Breast epithelium (tissue), 4 donors: Measurements from ENCODE around the gene SPP2. TPM values are rescaled to one million over a fixed set of nuclear protein-coding genes. Genes with fewer than 3 reads are reported as not detected.

Source experiments
- DNase-seq, 2 donors: peaks; one replicate each; pipeline ENCODE4 v3.0.0-alpha.2; 2019; ENCODE audit warnings: low spot score in 2 of 2
- H3K27ac ChIP-seq, 2 donors: fragments of 200-600 bp; sonication (generic) in 1 of 2; one replicate each; pipeline ENCODE4 v1.5.1; 2016 to 2019; ENCODE audit warnings: mild to moderate bottlenecking in 1 of 2
- H3K27me3 ChIP-seq, 2 donors: fragments of 200-600 bp; sonication (generic) in 1 of 2; one replicate each; pipeline versions ENCODE4 v1.5.1 to v1.6.0; 2017 to 2019; ENCODE audit warnings: control low read depth in 1 of 2, mild to moderate bottlenecking in 1 of 2
- H3K36me3 ChIP-seq: fragments of 200-600 bp; one replicate; pipeline ENCODE4 v1.5.1; 2019
- H3K4me1 ChIP-seq, 2 donors: fragments of 200-600 bp; sonication (generic); one replicate each; pipeline ENCODE4 v1.5.1; 2016 to 2019; ENCODE audit warnings: control low read depth in 1 of 2
- H3K4me3 ChIP-seq, 3 donors: fragments of 200-600 bp; sonication (generic); 1 replicate in 2 of 3; 2 replicates in 1 of 3; pipeline ENCODE4 v1.5.1; 2016 to 2019; ENCODE audit warnings: mild to moderate bottlenecking in 3 of 3, moderate library complexity in 2 of 3
- H3K9me3 ChIP-seq, 2 donors: fragments of 200-600 bp; sonication (generic) in 1 of 2; one replicate each; pipeline ENCODE4 v1.5.1; 2016 to 2019; ENCODE audit warnings: control low read depth in 1 of 2
- POLR2A ChIP-seq: fragments of 450-650 bp; IDR thresholded peaks from one replicate; pipeline ENCODE4 v1.6.1; 2016; ENCODE audit warnings: antibody characterized with exemption, mild to moderate bottlenecking, moderate library complexity
- POLR2AphosphoS5 ChIP-seq, 3 donors: sonication (generic); formaldehyde crosslinking; IDR thresholded peaks; one replicate each; pipeline ENCODE4 v1.6.1; 2017; ENCODE audit warnings: antibody characterized with exemption in 3 of 3
- intact Hi-C: fragments of 100-400 bp; cut with DNase I; formaldehyde crosslinking; loops from one replicate; pipeline ENCODE4 v1.15.1; 2023; ENCODE audit warnings: low total_unique reads
- total RNA-seq, 3 donors: library from RNA; depleted of rRNA; stranded (reverse); fragments of >200 nt; gene quantifications; one replicate each; pipeline ENCODE4 v1.1.0, GENCODE V29; 2016
- TF ChIP-seq, protein P1 (sequence below), 3 donors: fragments of 450-650 bp; IDR thresholded peaks; one replicate each; pipeline ENCODE4 v1.5.1; 2016 to 2017; ENCODE audit warnings: antibody characterized with exemption in 3 of 3, mild to moderate bottlenecking in 3 of 3, moderate library complexity in 3 of 3

The SPP2 gene
- total RNA-seq, 3 donors from 2014 or later: not detected

DNA sequence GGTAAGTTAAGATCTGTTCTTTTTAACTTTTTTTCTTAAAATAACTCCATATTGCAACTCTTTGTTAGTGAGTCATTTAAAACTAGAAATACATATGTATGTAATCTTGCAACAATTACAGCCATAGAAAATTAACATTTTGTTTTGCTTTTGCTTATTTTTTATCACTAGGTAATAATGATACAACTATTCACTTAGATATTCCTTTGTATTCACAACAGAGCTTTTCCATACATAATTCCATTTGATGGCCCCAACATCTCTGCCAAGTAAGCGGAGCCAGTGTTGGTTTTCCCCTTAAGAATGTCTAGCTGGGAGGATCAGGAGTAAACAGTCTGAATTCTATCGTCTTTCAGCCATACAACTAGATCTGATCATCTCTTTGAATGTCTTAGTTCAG, 16.1 kb downstream of the SPP2 start:
- Histone ChIP-seq H3K36me3 (no peaks in the 10 kb centered on the region), H3K27me3 (no peaks in the 10 kb centered on the region), H3K4me1 (no peaks in the 10 kb centered on the region), H3K4me3 (no peak overlapping the region), H3K9me3 (no peaks in the 10 kb centered on the region), H3K27ac (no peak overlapping the region)
- intact Hi-C loops: no loop called here
- TF ChIP-seq POLR2A: no peak
- no peak for TF ChIP-seq POLR2AphosphoS5 (IDR thresholded peaks at IDR 0.05)
- TF ChIP-seq, protein P1, sequence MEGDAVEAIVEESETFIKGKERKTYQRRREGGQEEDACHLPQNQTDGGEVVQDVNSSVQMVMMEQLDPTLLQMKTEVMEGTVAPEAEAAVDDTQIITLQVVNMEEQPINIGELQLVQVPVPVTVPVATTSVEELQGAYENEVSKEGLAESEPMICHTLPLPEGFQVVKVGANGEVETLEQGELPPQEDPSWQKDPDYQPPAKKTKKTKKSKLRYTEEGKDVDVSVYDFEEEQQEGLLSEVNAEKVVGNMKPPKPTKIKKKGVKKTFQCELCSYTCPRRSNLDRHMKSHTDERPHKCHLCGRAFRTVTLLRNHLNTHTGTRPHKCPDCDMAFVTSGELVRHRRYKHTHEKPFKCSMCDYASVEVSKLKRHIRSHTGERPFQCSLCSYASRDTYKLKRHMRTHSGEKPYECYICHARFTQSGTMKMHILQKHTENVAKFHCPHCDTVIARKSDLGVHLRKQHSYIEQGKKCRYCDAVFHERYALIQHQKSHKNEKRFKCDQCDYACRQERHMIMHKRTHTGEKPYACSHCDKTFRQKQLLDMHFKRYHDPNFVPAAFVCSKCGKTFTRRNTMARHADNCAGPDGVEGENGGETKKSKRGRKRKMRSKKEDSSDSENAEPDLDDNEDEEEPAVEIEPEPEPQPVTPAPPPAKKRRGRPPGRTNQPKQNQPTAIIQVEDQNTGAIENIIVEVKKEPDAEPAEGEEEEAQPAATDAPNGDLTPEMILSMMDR (IDR thresholded peaks at IDR 0.05): no peak
- DNase-seq: no peak

DNA sequence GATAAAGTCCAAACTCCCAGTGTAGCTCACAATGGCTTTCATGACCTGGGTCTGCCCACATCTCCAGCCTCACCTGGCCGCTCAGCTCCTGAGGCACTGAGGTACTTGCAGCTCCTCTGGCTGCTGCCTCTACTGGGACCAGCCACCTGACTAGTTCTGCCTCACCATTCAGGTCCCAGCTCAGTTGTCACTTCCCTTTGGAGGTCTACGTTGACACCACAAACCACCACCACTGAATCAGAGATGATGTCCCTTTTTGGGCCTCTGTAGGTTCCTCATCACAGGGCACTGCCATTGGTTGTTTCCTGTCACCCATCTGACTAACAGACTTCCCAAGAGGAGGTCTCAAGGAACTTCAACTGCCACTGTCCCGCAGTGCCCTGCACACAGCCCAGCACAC, 21.2 kb downstream of the SPP2 start:
- Histone ChIP-seq H3K27me3 (no peaks in the 10 kb centered on the region), H3K4me1 (no peaks in the 10 kb centered on the region), H3K36me3 (no peaks in the 10 kb centered on the region), H3K27ac (no peak overlapping the region), H3K9me3 (no peaks in the 10 kb centered on the region), H3K4me3 (no peak overlapping the region)
- TF ChIP-seq POLR2A: no peak
- TF ChIP-seq, protein P1 (IDR thresholded peaks at IDR 0.05): no peak
- intact Hi-C loops: no loop called here
- no peak for DNase-seq

DNA sequence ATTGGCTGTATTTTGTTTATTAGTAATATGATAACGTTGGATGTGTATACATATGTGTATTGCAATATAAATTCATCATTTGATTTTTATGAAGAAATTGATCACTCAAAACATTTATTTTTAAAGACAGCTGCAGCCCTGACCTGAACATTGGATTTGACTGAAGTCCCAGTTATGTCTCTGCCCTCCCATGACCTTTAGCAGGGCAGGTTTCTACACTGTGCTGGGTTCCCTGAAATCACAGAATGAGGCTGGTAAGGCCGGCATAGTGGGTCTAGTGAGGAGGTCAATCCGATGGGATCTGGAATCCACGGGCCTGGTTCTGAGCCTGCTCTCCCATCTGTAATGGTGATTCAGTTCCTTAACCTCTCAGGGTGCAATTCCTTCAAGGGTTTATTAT, 22.0 kb downstream of the SPP2 start:
- TF ChIP-seq, protein P1 (IDR thresholded peaks at IDR 0.05): no peak
- TF ChIP-seq POLR2AphosphoS5 (IDR thresholded peaks at IDR 0.05): no peak
- TF ChIP-seq POLR2A: no peak
- Histone ChIP-seq H3K4me3 (no peak overlapping the region), H3K9me3 (no peaks in the 10 kb centered on the region), H3K36me3 (no peaks in the 10 kb centered on the region), H3K27ac (no peak overlapping the region), H3K27me3 (no peaks in the 10 kb centered on the region), H3K4me1 (no peaks in the 10 kb centered on the region)
- intact Hi-C loops: no loop called here
- DNase-seq: no peak

GRCh38 chr2:234074751-234075517, 24.4 kb downstream of the SPP2 start:
- H3K4me1 ChIP-seq: no peaks in the 10 kb centered on the region
- H3K9me3 ChIP-seq: no peaks in the 10 kb centered on the region
- no peak overlapping the region for H3K27ac ChIP-seq
- no peak overlapping the region for H3K4me3 ChIP-seq
- no peaks in the 10 kb centered on the region for H3K27me3 ChIP-seq
- intact Hi-C loops: no loop called here
- no peaks in the 10 kb centered on the region for H3K36me3 ChIP-seq
- TF ChIP-seq POLR2AphosphoS5 (IDR thresholded peaks at IDR 0.05): no peak
- no peak for TF ChIP-seq POLR2A
- TF ChIP-seq, protein P1 (IDR thresholded peaks at IDR 0.05): no peak
- no peak for DNase-seq

GRCh38 chr2:234075518-234075915, 25.0 kb downstream of the SPP2 start:
- no peaks in the 10 kb centered on the region for H3K4me1 ChIP-seq
- TF ChIP-seq POLR2AphosphoS5 (IDR thresholded peaks at IDR 0.05): no peak
- TF ChIP-seq, protein P1 (IDR thresholded peaks at IDR 0.05): no peak
- no peak for TF ChIP-seq POLR2A
- intact Hi-C loops: no loop called here
- no peaks in the 10 kb centered on the region for H3K9me3 ChIP-seq
- no peak overlapping the region for H3K27ac ChIP-seq
- H3K4me3 ChIP-seq: no peak overlapping the region
- no peaks in the 10 kb centered on the region for H3K36me3 ChIP-seq
- H3K27me3 ChIP-seq: no peaks in the 10 kb centered on the region
- DNase-seq: no peak
